Measurements from ENCODE around the gene ANAPC2. TPM values are rescaled to one million over a fixed set of nuclear protein-coding genes. Genes with fewer than 3 reads are reported as not detected.
A peak's percentile ranks its signal among the peaks of the same experiment; 100 is the strongest.

The ANAPC2 gene
- total and polyA plus RNA-seq, 2 of the 4 experiments (the other 2 are of a cell fraction) = 9.3 to 29.5 TPM

GRCh38 chr9:137194388-137194787 is 6.0 kb upstream of the ANAPC2 start:
- H3K9me3 ChIP-seq (ENCODE audit: control insufficient read depth, insufficient read depth, low read length) = no peaks in the 10 kb centered on the region
- in situ Hi-C loops (cut with MboI; ENCODE audit: low sequenced_read_pairs) (no loop called here), dilution Hi-C loops (cut with HindIII; ENCODE audit: low sequenced_read_pairs, unreplicated experiment) (no loop called here), intact Hi-C loops (cut with micrococcal nuclease) (no loop called here)
- no peak overlapping the region for H4K91ac ChIP-seq (ENCODE audit: insufficient read depth, low read depth, low read length)
- no peak overlapping the region for H4K5ac ChIP-seq (ENCODE audit: low read depth, low read length)
- peak overlapping the region; percentile 84 for H2AK9ac ChIP-seq (replicated peaks; ENCODE audit: low read depth, low read length, poor library complexity)
- H3K27me3 ChIP-seq (ENCODE audit: control insufficient read depth, insufficient read depth, low read length) = no peaks in the 10 kb centered on the region
- H2AFZ ChIP-seq (replicated peaks; ENCODE audit: low read length, poor library complexity) = no peak overlapping the region
- H3K4ac ChIP-seq (ENCODE audit: low read depth, low read length) = no peak overlapping the region
- H3K14ac ChIP-seq (replicated peaks; ENCODE audit: low read depth, low read length) = no peak overlapping the region
- no peaks in the 10 kb centered on the region for H3K9me1 ChIP-seq (ENCODE audit: insufficient read depth, low read length)
- no peak overlapping the region for H3K27ac ChIP-seq (ENCODE audit: insufficient read depth, low read length)
- H3K79me1 ChIP-seq (ENCODE audit: low read depth in 1 of 2, low read length in 2 of 2) = peaks cover 10 to 79% of the 10 kb centered on the region in 2 experiments
- POLR2A ChIA-PET (ENCODE audit: unreplicated experiment) = no interaction called here
- no peak overlapping the region for H2BK20ac ChIP-seq (ENCODE audit: low read depth, low read length)
- H3K36me3 ChIP-seq (ENCODE audit: control insufficient read depth, insufficient read depth, low read length) = peaks cover 26% of the 10 kb centered on the region
- no peak overlapping the region for H2BK5ac ChIP-seq (ENCODE audit: low read depth, low read length, poor library complexity, severe bottlenecking)
- H4K8ac ChIP-seq (ENCODE audit: low read depth in 2 of 2, low read length in 2 of 2) = no peak overlapping the region
- no peak overlapping the region for H3K9ac ChIP-seq (ENCODE audit: low read depth, low read length)
- TF ChIP-seq RCOR1 (IDR thresholded peaks at IDR 0.05; ENCODE audit: insufficient replicate concordance, low read length) = no peak
- TF ChIP-seq, protein P1, sequence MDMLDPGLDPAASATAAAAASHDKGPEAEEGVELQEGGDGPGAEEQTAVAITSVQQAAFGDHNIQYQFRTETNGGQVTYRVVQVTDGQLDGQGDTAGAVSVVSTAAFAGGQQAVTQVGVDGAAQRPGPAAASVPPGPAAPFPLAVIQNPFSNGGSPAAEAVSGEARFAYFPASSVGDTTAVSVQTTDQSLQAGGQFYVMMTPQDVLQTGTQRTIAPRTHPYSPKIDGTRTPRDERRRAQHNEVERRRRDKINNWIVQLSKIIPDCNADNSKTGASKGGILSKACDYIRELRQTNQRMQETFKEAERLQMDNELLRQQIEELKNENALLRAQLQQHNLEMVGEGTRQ (IDR thresholded peaks at IDR 0.05; ENCODE audit: low read depth, low read length) = no peak
- TF ChIP-seq CHD1 (IDR thresholded peaks at IDR 0.05; ENCODE audit: low read depth, low read length) = no peak
- TF ChIP-seq CEBPB (IDR thresholded peaks at IDR 0.05; ENCODE audit: low read depth, low read length) = no peak
- TF ChIP-seq NFE2L2 (IDR thresholded peaks at IDR 0.05; ENCODE audit: low read depth, low read length) = no peak
- no peak for TF ChIP-seq MAFK (IDR thresholded peaks at IDR 0.05; ENCODE audit: low read depth, low read length)
- TF ChIP-seq SMC3 (IDR thresholded peaks at IDR 0.05; ENCODE audit: low read depth, low read length) = no peak
- TF ChIP-seq, protein P2, sequence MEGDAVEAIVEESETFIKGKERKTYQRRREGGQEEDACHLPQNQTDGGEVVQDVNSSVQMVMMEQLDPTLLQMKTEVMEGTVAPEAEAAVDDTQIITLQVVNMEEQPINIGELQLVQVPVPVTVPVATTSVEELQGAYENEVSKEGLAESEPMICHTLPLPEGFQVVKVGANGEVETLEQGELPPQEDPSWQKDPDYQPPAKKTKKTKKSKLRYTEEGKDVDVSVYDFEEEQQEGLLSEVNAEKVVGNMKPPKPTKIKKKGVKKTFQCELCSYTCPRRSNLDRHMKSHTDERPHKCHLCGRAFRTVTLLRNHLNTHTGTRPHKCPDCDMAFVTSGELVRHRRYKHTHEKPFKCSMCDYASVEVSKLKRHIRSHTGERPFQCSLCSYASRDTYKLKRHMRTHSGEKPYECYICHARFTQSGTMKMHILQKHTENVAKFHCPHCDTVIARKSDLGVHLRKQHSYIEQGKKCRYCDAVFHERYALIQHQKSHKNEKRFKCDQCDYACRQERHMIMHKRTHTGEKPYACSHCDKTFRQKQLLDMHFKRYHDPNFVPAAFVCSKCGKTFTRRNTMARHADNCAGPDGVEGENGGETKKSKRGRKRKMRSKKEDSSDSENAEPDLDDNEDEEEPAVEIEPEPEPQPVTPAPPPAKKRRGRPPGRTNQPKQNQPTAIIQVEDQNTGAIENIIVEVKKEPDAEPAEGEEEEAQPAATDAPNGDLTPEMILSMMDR (conservative IDR thresholded peaks at IDR 0.05; ENCODE audit: low read depth, low read length) = no peak
- BruUV-seq (replicated peaks) = no TSS peak
- no peak overlapping the region for H3K4me2 ChIP-seq (ENCODE audit: low read depth, low read length)
- peaks cover 44% of the 10 kb centered on the region for H4K20me1 ChIP-seq (ENCODE audit: insufficient read depth, low read length)
- no peak overlapping the region for H2AK5ac ChIP-seq (ENCODE audit: low read depth, low read length)
- CTCF ChIA-PET = interaction anchor here (1.0 kb wide), 1 partner anchor 33 kb away, joined by 3 read pairs; the partner anchor contains the start of gene RNF224
- WGBS, 2 experiments (ENCODE audit: extremely low coverage in 2 of 2, insufficient read length in 1 of 2) = 53% methylated on average over 3 of the region's 16 CpGs; no CpG with 5 or more reads in 1 of the 2 experiments
- H3K4me3 ChIP-seq (ENCODE audit: insufficient read depth, low read depth, low read length) = no peak overlapping the region
- H3K18ac ChIP-seq (ENCODE audit: low read depth, low read length) = no peak overlapping the region
- H2BK120ac ChIP-seq (ENCODE audit: low read depth, low read length) = no peak overlapping the region
- no peak overlapping the region for H2BK15ac ChIP-seq (ENCODE audit: low read depth, low read length)
- no peak overlapping the region for H3K56ac ChIP-seq (ENCODE audit: extremely low read depth, insufficient read depth, low read length)
- no peak overlapping the region for H3K23ac ChIP-seq (ENCODE audit: low read depth, low read length)
- no peak for ATAC-seq (ENCODE audit: low read depth)
- H3K4me1 ChIP-seq (ENCODE audit: control insufficient read depth, insufficient read depth, low read length) = peaks cover 24% of the 10 kb centered on the region
- DNase-seq = no peak
